GM19467 (cell line): ENCODE measurements around the gene PTTG2.
"Not testable (repeated sequence)": the region's sequence is repeated elsewhere in the genome, so short reads cannot be mapped to it uniquely, and the experiment has no call there.

Source experiments
- ATAC-seq: cut with Tn5 transposase; IDR thresholded peaks from one replicate; pipeline ENCODE4 v1.9.1; 2021; ENCODE audit warnings: mild to moderate bottlenecking, moderate library complexity; ENCODE audit not compliant: unreplicated experiment

Gene PTTG2

GRCh38 chr4:37953620-37954293, 6.4 kb upstream of the PTTG2 start:
- no peak for ATAC-seq

- ATAC-seq: no peak
Observed at GRCh38 chr4:37956941-37957340, 3.3 kb upstream of the PTTG2 start.

GRCh38 chr4:37958932-37959331, 1.3 kb upstream of the PTTG2 start:
- ATAC-seq: no peak

- no peak for ATAC-seq
Observed at GRCh38 chr4:37960679-37961450, 667 bp downstream of the PTTG2 start.

- ATAC-seq: no peak
Observed at GRCh38 chr4:37964734-37965457, 4.7 kb downstream of the PTTG2 start.

- ATAC-seq: no peak
Observed at GRCh38 chr4:37966044-37966443, 5.8 kb downstream of the PTTG2 start.

- no peak for ATAC-seq
Observed at GRCh38 chr4:37967736-37968135, 7.5 kb downstream of the PTTG2 start.

- no peak for ATAC-seq
Observed at GRCh38 chr4:37968747-37969146, 8.5 kb downstream of the PTTG2 start.

- peak; percentile 69 for ATAC-seq
Observed at GRCh38 chr4:37970702-37971101, 10.5 kb downstream of the PTTG2 start.

- ATAC-seq: no peak
Observed at GRCh38 chr4:37971202-37971601, 11.0 kb downstream of the PTTG2 start.

GRCh38 chr4:37973441-37973840, 13.2 kb downstream of the PTTG2 start:
- no peak for ATAC-seq

GRCh38 chr4:37975321-37975822, 15.2 kb downstream of the PTTG2 start:
- not testable (repeated sequence) for ATAC-seq

GRCh38 chr4:37976507-37976906, 16.3 kb downstream of the PTTG2 start:
- no peak for ATAC-seq

GRCh38 chr4:37976991-37977470, 16.8 kb downstream of the PTTG2 start:
- peak; percentile 61 for ATAC-seq

GRCh38 chr4:37977471-37978247, 17.5 kb downstream of the PTTG2 start:
- ATAC-seq: peak; percentile 51

GRCh38 chr4:37978248-37978924, 18.2 kb downstream of the PTTG2 start:
- ATAC-seq: peak; percentile 30

- ATAC-seq: no peak
Observed at GRCh38 chr4:37980246-37980645, 20.0 kb downstream of the PTTG2 start.

- no peak for ATAC-seq
Observed at GRCh38 chr4:37981425-37981824, 21.2 kb downstream of the PTTG2 start.

GRCh38 chr4:37981844-37982720, 21.9 kb downstream of the PTTG2 start:
- ATAC-seq: no peak
